ENCODE measurements around the gene OPTC. TPM values are rescaled to one million over a fixed set of nuclear protein-coding genes. Genes with fewer than 3 reads are reported as not detected.

Gene OPTC
- total RNA-seq, 1 experiment from 2014 or later = not detected

GRCh38 chr1:203512848-203513584, 19.1 kb downstream of the OPTC start:
- Histone ChIP-seq H4K20me1 (ENCODE audit: insufficient read depth) (no peaks in the 10 kb centered on the region), H3K79me2 (ENCODE audit: insufficient read depth, low read length) (no peaks in the 10 kb centered on the region), H3K9me2 (ENCODE audit: insufficient read depth) (no peaks in the 10 kb centered on the region), H3K4me1 (ENCODE audit: control insufficient read depth in 1 of 2, insufficient read depth in 2 of 2, low read length in 2 of 2) (peaks cover 23 to 34% of the 10 kb centered on the region in 2 experiments), H3K4me2 (ENCODE audit: low read length) (peak overlapping the region; percentile 55), H2AFZ (ENCODE audit: low read depth, low read length, poor library complexity, severe bottlenecking) (peak overlapping the region; percentile 49), H3K9me3 (ENCODE audit: control insufficient read depth in 1 of 2, insufficient read depth in 1 of 2, low read depth in 1 of 2, low read length in 2 of 2) (no peaks in the 10 kb centered on the region), H3K4me3 (replicated peaks in 1 of 2; ENCODE audit: low read depth in 1 of 2, low read length in 2 of 2) (peak overlapping the region in 1 of 2 experiments; percentile 10; a peak in 1 of 4 replicates), H3K36me3 (ENCODE audit: control insufficient read depth in 1 of 2, insufficient read depth in 2 of 2, low read length in 2 of 2) (no peaks in the 10 kb centered on the region), H3K27me3 (ENCODE audit: insufficient read depth, low read length) (no peaks in the 10 kb centered on the region), H3K9ac (ENCODE audit: low read length) (peak overlapping the region; percentile 37), H3K27ac (ENCODE audit: low read depth, low read length) (peak overlapping the region; percentile 46)
- intact Hi-C loops (cut with micrococcal nuclease) = no loop called here
- BruUV-seq (replicated peaks) = no TSS peak
- peak; percentile 75 for DNase-seq (ENCODE audit: low read depth, low spot score)
- ChIA-PET RAD21 (ENCODE audit: low non-redundant PET in 1 of 2, low total read pairs in 2 of 2, uncharacterized antibody in 2 of 2, unreplicated experiment in 2 of 2) (no interaction called here), POLR2A (no interaction called here), CTCF (no interaction called here)
- ATAC-seq = peak; percentile 87
- TF ChIP-seq EGR1 (IDR thresholded peaks at IDR 0.05; ENCODE audit: low read depth) (no peak), JUND (IDR thresholded peaks at IDR 0.05) (peak; percentile 76), CBX3 (IDR thresholded peaks at IDR 0.05; ENCODE audit: low read depth) (peak; percentile 96), RAD21 (IDR thresholded peaks at IDR 0.05; ENCODE audit: low read depth) (no peak), MAX (IDR thresholded peaks at IDR 0.05) (peak; percentile 99), YY1 (IDR thresholded peaks at IDR 0.05; ENCODE audit: extremely low read depth, insufficient replicate concordance, low read depth, low read length) (no peak), REST (IDR thresholded peaks at IDR 0.05; ENCODE audit: low read depth) (no peak), POLR2AphosphoS5 (IDR thresholded peaks at IDR 0.05; ENCODE audit: low read depth, low read length) (peak; percentile 46; the same call in 1 of the 2 replicates), CEBPB (IDR thresholded peaks at IDR 0.05; ENCODE audit: low read depth) (no peak), SIN3A (IDR thresholded peaks at IDR 0.05; ENCODE audit: low read depth) (no peak), ELF1 (IDR thresholded peaks at IDR 0.05; ENCODE audit: borderline replicate concordance, low read depth) (no peak), CTCF (IDR thresholded peaks at IDR 0.05 in 2 of 3, conservative IDR thresholded peaks at IDR 0.05 in 1 of 3; ENCODE audit: borderline replicate concordance in 1 of 3, insufficient read depth in 1 of 3, low read depth in 2 of 3, low read length in 2 of 3) (no peak), POLR2A (IDR thresholded peaks at IDR 0.05; ENCODE audit: borderline replicate concordance, extremely low read depth, insufficient read depth, insufficient read length) (no peak), FOSL1 (IDR thresholded peaks at IDR 0.05; ENCODE audit: low read depth) (peak; percentile 81), TCF7L2 (IDR thresholded peaks at IDR 0.05; ENCODE audit: borderline replicate concordance, extremely low read depth, insufficient read depth, insufficient read length) (no peak), ZNF274 (IDR thresholded peaks at IDR 0.05; ENCODE audit: low read depth, low read length) (no peak), ZBTB33 (IDR thresholded peaks at IDR 0.05; ENCODE audit: extremely low read depth, insufficient replicate concordance, low read length) (no peak), SRF (IDR thresholded peaks at IDR 0.05; ENCODE audit: low read depth) (no peak), ZFX (IDR thresholded peaks at IDR 0.05) (0 out of 2 replicates have a peak, but pooled peaks have one; percentile 23), SP1 (IDR thresholded peaks at IDR 0.05; ENCODE audit: low read depth) (peak; percentile 77)
